B cell (primary cell): ENCODE data around the gene PLEKHH2. TPM values are rescaled to one million over a fixed set of nuclear protein-coding genes. Genes with fewer than 3 reads are reported as not detected.

Experiments
- ATAC-seq: fragments of 200-7000 bp; cut with Tn5 transposase; one replicate; pipeline ENCODE4 v1.10.0; 2021; ENCODE audit warnings: low read depth, mild to moderate bottlenecking, moderate number of reproducible peaks, moderate library complexity
- CTCF ChIA-PET: fragments of 350-600 bp; sonication (Branson Sonifier 250); formaldehyde crosslinking; loops from one replicate; lab custom pipeline; 2021; ENCODE audit warnings: antibody characterized with exemption, inconsistent platforms; lab: Charles Lee
- POLR2A ChIA-PET: fragments of 350-600 bp; sonication (Branson Sonifier 250); formaldehyde crosslinking; loops from one replicate; lab custom pipeline; 2021; ENCODE audit warnings: antibody characterized with exemption; lab: Charles Lee
- DNase-seq: peaks from one replicate; pipeline ENCODE4 v3.0.0; 2013
- H2AFZ ChIP-seq: 2 replicates; pipeline ENCODE4 v1.6.1; 2012; ENCODE audit warnings: mild to moderate bottlenecking, low read depth, low read length; ENCODE audit not compliant: insufficient read depth, poor library complexity, severe bottlenecking
- H3K27ac ChIP-seq, 2 donors: 1 replicate in 1 of 2; 2 replicates in 1 of 2; pipeline ENCODE4 v1.5.1; 2012 to 2013; ENCODE audit warnings: low read length in 2 of 2, mild to moderate bottlenecking in 2 of 2, moderate library complexity in 1 of 2
- H3K27me3 ChIP-seq, 4 experiments: fragments of 200-600 bp in 1 of 4; sonication (generic) in 1 of 4; replicated peaks in 1 of 4; 1 replicate in 2 of 4; 2 replicates in 2 of 4; pipeline versions ENCODE4 v1.6.1 to v1.7.0; 2013 to 2016; ENCODE audit warnings: low read length in 3 of 4, mild to moderate bottlenecking in 2 of 4, mixed read lengths in 1 of 4, moderate library complexity in 1 of 4; ENCODE audit not compliant: insufficient read depth in 4 of 4, control insufficient read depth in 3 of 4; ENCODE audit errors: control extremely low read depth in 1 of 4
- H3K36me3 ChIP-seq, 2 experiments: replicated peaks in 1 of 2; 1 replicate in 1 of 2; 2 replicates in 1 of 2; pipeline versions ENCODE4 v1.6.1 to v1.7.1; 2013; ENCODE audit warnings: low read length in 1 of 2; ENCODE audit not compliant: insufficient read depth in 2 of 2, control insufficient read depth in 1 of 2; ENCODE audit errors: control extremely low read depth in 1 of 2, extremely low read depth in 1 of 2
- H3K4me1 ChIP-seq, 2 donors: fragments of 200-600 bp in 1 of 2; sonication (generic) in 1 of 2; 1 replicate in 1 of 2; 2 replicates in 1 of 2; pipeline versions ENCODE4 v1.5.1 to v1.6.1; 2013 to 2017; ENCODE audit warnings: low read length in 2 of 2; ENCODE audit not compliant: control insufficient read depth in 2 of 2, insufficient read depth in 2 of 2
- H3K4me2 ChIP-seq: replicated peaks from 2 replicates; pipeline ENCODE3; 2012; ENCODE audit warnings: mild to moderate bottlenecking, low read depth, low read length; ENCODE audit not compliant: poor library complexity, severe bottlenecking
- H3K4me3 ChIP-seq, 5 experiments: fragments of 200-600 bp in 1 of 5; sonication (generic) in 1 of 5; 1 replicate in 3 of 5; 2 replicates in 2 of 5; pipeline versions ENCODE4 v1.5.1 to v1.7.0; 2011 to 2016; ENCODE audit warnings: low read length in 4 of 5, mild to moderate bottlenecking in 4 of 5, low read depth in 2 of 5, control low read depth in 1 of 5, moderate library complexity in 1 of 5; ENCODE audit not compliant: insufficient read depth in 1 of 5; ENCODE audit errors: control extremely low read depth in 1 of 5, extremely low read depth in 1 of 5
- H3K79me2 ChIP-seq: fragments of 200-600 bp; sonication (generic); one replicate; pipeline ENCODE4 v1.6.0; 2016; ENCODE audit warnings: low read length; ENCODE audit not compliant: control insufficient read depth, insufficient read depth
- H3K9ac ChIP-seq: fragments of 200-600 bp; sonication (generic); 2 replicates; pipeline ENCODE4 v1.6.1; 2017; ENCODE audit warnings: mild to moderate bottlenecking, low read length, moderate library complexity
- H3K9me3 ChIP-seq, 3 donors: one replicate each; pipeline versions ENCODE4 v1.6.1 to v1.7.1; 2013; ENCODE audit warnings: low read length in 2 of 3; ENCODE audit not compliant: control insufficient read depth in 2 of 3, insufficient read depth in 1 of 3; ENCODE audit errors: control extremely low read depth in 1 of 3
- H4K20me1 ChIP-seq: 2 replicates; pipeline ENCODE4 v1.6.0; 2012; ENCODE audit warnings: mild to moderate bottlenecking, low read length; ENCODE audit not compliant: insufficient read depth, control insufficient read depth, poor library complexity, severe bottlenecking
- H3K27ac Mint-ChIP-seq: one replicate; pipeline ENCODE4 v1.8.0; 2021; ENCODE audit warnings: mixed read lengths
- H3K27me3 Mint-ChIP-seq: one replicate; pipeline ENCODE4 v1.8.0; 2021; ENCODE audit warnings: mixed read lengths
- H3K4me1 Mint-ChIP-seq: one replicate; pipeline ENCODE4 v1.8.0; 2021; ENCODE audit warnings: mixed read lengths
- H3K4me3 Mint-ChIP-seq: one replicate; pipeline ENCODE4 v1.8.0; 2021; ENCODE audit warnings: mixed read lengths
- H3K9me3 Mint-ChIP-seq: one replicate; pipeline ENCODE4 v1.8.0; 2022; ENCODE audit warnings: mixed read lengths; ENCODE audit not compliant: insufficient read depth
- CTCF ChIP-seq: fragments of 200-600 bp; IDR thresholded peaks from one replicate; pipeline ENCODE4 v1.8.0; 2022; ENCODE audit warnings: antibody characterized with exemption, mild to moderate bottlenecking
- EZH2 ChIP-seq: IDR thresholded peaks from 2 replicates; pipeline ENCODE4 v1.6.1; 2012; ENCODE audit warnings: borderline replicate concordance, low read depth, mild to moderate bottlenecking, moderate library complexity, low read length; ENCODE audit not compliant: insufficient read depth, poor library complexity, severe bottlenecking
- WGBS: methylation state at CpG from one replicate; pipeline ENCODE4 v1.1.5; 2013; ENCODE audit warnings: missing lambda C conversion rate; ENCODE audit not compliant: insufficient coverage; 5-methylcytosine and 5-hydroxymethylcytosine counted together
- intact Hi-C: fragments of 100-400 bp; cut with micrococcal nuclease; formaldehyde crosslinking; loops from one replicate; pipeline ENCODE4 v1.10.0; 2022
- polyA plus RNA-seq: library from polyadenylated mRNA; depleted of rRNA; stranded (reverse); fragments of >200 nt; gene quantifications from 2 replicates; pipeline ENCODE4 v1.2.3, GENCODE V29; 2012
- total RNA-seq, 2 donors: library from RNA; stranded (reverse); fragments of 120-200 nt in 1 of 2; gene quantifications; 1 replicate in 1 of 2; 2 replicates in 1 of 2; pipeline versions ENCODE4 v1.2.3 to v1.2.4, GENCODE V29; 2013 to 2022

PLEKHH2 gene
- total and polyA plus RNA-seq, 2 donors (not counting 1 experiment from before 2014, with no cell fraction given) = 0.17 to 0.19 TPM

DNA sequence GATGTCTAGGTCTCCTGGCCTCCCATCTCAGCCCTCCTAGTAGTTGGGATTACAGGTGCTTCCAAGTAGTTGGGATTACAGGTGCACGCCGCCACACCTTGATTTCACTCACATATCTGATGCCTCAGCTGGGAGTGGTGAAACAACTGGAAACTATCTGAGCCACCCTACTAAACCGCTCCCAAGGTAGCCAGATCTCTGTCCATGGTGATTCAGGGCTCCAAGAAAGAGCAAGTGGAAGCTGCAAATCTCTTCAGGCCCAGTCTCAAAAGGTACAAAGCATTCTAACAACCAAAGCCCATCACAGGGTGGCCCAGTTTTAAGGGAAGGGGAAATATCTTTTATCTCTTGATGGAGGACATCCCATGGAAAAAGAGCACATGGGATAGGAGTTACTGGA, 20.2 kb downstream of the PLEKHH2 start:
- Histone ChIP-seq H3K36me3 (no peaks in the 10 kb centered on the region), H3K4me3 (no peak overlapping the region), H4K20me1 (no peaks in the 10 kb centered on the region), H3K4me2 (no peak overlapping the region), H3K27ac (no peak overlapping the region), H3K27me3 (peaks cover 0 to 4% (median 2%) of the 10 kb centered on the region in 4 experiments), H3K4me1 (no peaks in the 10 kb centered on the region), H3K9ac (no peak overlapping the region), H3K9me3 (no peaks in the 10 kb centered on the region), H3K79me2 (no peaks in the 10 kb centered on the region), H2AFZ (no peak overlapping the region)
- Mint-ChIP-seq H3K9me3 (no peaks in the 10 kb centered on the region), H3K27ac (no peak overlapping the region), H3K4me1 (no peaks in the 10 kb centered on the region), H3K27me3 (peaks cover 22% of the 10 kb centered on the region), H3K4me3 (no peak overlapping the region)
- 90% methylated on average over 3 of the region's 3 CpGs for WGBS
- DNase-seq (no peak), ATAC-seq (no peak)
- TF ChIP-seq EZH2 (no peak), CTCF (no peak)
- ChIA-PET CTCF (no interaction called here), POLR2A (no interaction called here)
- intact Hi-C loops = no loop called here

- H3K27ac ChIP-seq = no peak overlapping the region
- peak overlapping the region; percentile 64 for H2AFZ ChIP-seq
- no peaks in the 10 kb centered on the region for H3K36me3 ChIP-seq
- H3K27me3 ChIP-seq = peaks cover 0 to 12% (median 7%) of the 10 kb centered on the region in 4 experiments
- POLR2A ChIA-PET = no interaction called here
- intact Hi-C loops = no loop called here
- Mint-ChIP-seq H3K4me1 (peaks cover 2% of the 10 kb centered on the region), H3K4me3 (peak overlapping the region; percentile 23), H3K27ac (no peak overlapping the region), H3K27me3 (peaks cover 35% of the 10 kb centered on the region), H3K9me3 (no peaks in the 10 kb centered on the region)
- H4K20me1 ChIP-seq = no peaks in the 10 kb centered on the region
- H3K4me2 ChIP-seq = peak overlapping the region; percentile 56
- 80% methylated on average over 8 of the region's 14 CpGs for WGBS
- ATAC-seq (no peak), DNase-seq (no peak)
- H3K9me3 ChIP-seq = peaks cover 3 to 8% (median 4%) of the 10 kb centered on the region in 3 donors
- H3K9ac ChIP-seq = peak overlapping the region; percentile 53
- H3K4me3 ChIP-seq = peak overlapping the region in 4 of 5 experiments; percentile 24 to 46 (median 42)
- no peaks in the 10 kb centered on the region for H3K79me2 ChIP-seq
- peaks cover 4% of the 10 kb centered on the region in 2 donors for H3K4me1 ChIP-seq
- TF ChIP-seq CTCF (no peak), EZH2 (no peak)
- CTCF ChIA-PET = no interaction called here
Observed at GRCh38 chr2:43675646-43676321, 38.7 kb downstream of the PLEKHH2 start.
